ENCODE measurements around the gene UGGT1.

The UGGT1 gene

GRCh38 chr2:128232965-128233789 is 142.2 kb downstream of the UGGT1 start:
- DNase-seq, result peak; percentile 94

- DNase-seq, result no peak
These were observed 142.9 kb downstream of the UGGT1 start for GRCh38 chr2:128233790-128234395.

DNA sequence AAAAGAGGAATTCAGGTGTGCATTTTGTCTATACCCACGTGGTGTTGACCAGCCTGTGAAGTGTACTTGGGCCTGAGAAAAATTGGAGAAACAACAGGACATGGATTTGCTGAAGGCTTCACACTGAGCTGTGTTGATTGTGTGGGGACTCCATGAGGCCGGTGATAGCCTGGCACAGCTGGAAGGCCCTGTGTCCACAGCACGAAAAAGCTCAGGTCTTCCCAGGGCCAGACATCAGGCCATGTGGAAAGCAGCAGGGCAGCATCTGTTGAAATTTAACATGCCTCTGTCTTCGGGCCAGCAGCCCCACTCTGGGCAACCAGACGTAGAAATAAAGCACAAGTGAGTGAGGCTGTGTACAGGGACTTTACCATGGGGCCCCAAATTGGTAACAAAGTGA is 143.6 kb downstream of the UGGT1 start:
- peak; percentile 7 for DNase-seq

- DNase-seq, result no peak
These were observed 144.6 kb downstream of the UGGT1 start for GRCh38 chr2:128235581-128235980.

DNA sequence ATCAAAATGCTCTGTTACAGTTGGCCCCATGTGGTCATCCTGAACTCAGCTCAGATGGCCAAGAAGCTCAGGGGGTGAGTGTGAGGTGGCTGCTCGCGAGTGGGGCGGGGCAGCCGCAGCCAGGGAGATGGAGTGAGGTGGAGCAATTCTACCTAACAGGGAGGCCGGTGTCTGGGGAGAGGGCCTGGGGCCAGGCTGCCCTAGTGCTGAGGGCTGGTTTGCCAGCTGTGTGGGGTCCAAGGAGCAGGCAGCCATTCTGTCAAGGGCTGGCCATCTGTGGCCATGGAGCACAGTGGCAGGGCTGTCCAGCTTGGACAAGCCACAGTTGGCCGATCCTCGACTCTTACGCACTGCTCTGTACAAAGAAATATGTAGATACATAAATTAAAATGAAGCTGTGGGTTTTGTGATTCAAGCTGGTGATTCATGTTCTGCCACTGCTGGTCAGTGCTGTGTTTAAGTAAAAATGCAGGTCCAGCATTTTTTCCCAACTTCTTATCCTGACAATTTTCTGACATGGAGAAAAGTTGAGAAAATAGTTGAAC is 145.6 kb downstream of the UGGT1 start:
- no peak for DNase-seq

DNA sequence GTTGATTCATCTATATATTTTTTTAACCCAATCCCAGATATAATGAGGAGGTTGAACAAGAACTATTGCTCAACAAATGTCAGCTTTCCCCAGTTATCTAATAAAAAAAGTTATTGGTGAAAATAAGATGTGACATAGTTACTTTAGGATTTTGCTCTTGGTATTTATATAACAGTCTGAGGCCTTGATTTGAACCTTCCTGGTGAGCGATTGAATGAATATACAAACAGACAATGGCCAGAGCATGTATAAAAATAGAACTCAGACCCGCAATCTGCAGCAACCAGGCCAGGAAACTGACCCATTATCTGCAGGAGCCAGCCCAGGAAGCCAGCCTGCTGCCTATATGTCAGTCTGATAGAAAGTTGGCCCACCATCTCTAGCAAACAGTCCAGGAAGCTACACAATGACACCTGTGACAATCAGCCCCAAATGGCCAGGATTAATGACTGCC is 146.1 kb downstream of the UGGT1 start:
- no peak for DNase-seq

GRCh38 chr2:128237911-128238697 is 147.1 kb downstream of the UGGT1 start:
- DNase-seq, result no peak

GRCh38 chr2:128241896-128242295 is 150.9 kb downstream of the UGGT1 start:
- no peak for DNase-seq

Data from eye (tissue), 1 donor.